Measurements from ENCODE around the gene LRP8. TPM values are rescaled to one million over a fixed set of nuclear protein-coding genes. Genes with fewer than 3 reads are reported as not detected.

LRP8 gene
- total RNA-seq, 6 experiments from 2014 or later, result 0.21 to 1.2 (median 0.56) TPM

GRCh38 chr1:53288790-53289429 is 39.0 kb downstream of the LRP8 start:
- Histone ChIP-seq H3K36me3 (no peaks in the 10 kb centered on the region), H3K4me1 (peaks cover 0 to 5% (median 0%) of the 10 kb centered on the region in 4 donors), H3K27ac (no peak overlapping the region), H3K27me3 (no peaks in the 10 kb centered on the region), H3K4me3 (no peak overlapping the region), H3K9me3 (no peaks in the 10 kb centered on the region)
- DNase-seq, result no peak
- TF ChIP-seq, protein P1, sequence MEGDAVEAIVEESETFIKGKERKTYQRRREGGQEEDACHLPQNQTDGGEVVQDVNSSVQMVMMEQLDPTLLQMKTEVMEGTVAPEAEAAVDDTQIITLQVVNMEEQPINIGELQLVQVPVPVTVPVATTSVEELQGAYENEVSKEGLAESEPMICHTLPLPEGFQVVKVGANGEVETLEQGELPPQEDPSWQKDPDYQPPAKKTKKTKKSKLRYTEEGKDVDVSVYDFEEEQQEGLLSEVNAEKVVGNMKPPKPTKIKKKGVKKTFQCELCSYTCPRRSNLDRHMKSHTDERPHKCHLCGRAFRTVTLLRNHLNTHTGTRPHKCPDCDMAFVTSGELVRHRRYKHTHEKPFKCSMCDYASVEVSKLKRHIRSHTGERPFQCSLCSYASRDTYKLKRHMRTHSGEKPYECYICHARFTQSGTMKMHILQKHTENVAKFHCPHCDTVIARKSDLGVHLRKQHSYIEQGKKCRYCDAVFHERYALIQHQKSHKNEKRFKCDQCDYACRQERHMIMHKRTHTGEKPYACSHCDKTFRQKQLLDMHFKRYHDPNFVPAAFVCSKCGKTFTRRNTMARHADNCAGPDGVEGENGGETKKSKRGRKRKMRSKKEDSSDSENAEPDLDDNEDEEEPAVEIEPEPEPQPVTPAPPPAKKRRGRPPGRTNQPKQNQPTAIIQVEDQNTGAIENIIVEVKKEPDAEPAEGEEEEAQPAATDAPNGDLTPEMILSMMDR (IDR thresholded peaks at IDR 0.05), result no peak
- no peak for TF ChIP-seq POLR2A (IDR thresholded peaks at IDR 0.05)
- intact Hi-C loops (cut with DNase I), result no loop called here
- ATAC-seq, result no peak
- 85% methylated on average over 2 of the region's 7 CpGs for WGBS (ENCODE audit: insufficient coverage, low coverage, low lambda C conversion rate, missing lambda C conversion rate)

GRCh38 chr1:53288002-53288789 is 39.7 kb downstream of the LRP8 start:
- Histone ChIP-seq H3K9me3 (no peaks in the 10 kb centered on the region), H3K27me3 (no peaks in the 10 kb centered on the region), H3K36me3 (no peaks in the 10 kb centered on the region), H3K4me3 (no peak overlapping the region), H3K4me1 (peaks cover 0 to 3% (median 0%) of the 10 kb centered on the region in 4 donors), H3K27ac (no peak overlapping the region)
- ATAC-seq (no peak), DNase-seq (no peak)
- 61% methylated on average over 13 of the region's 18 CpGs for WGBS (ENCODE audit: insufficient coverage, low coverage, low lambda C conversion rate, missing lambda C conversion rate)
- intact Hi-C loops (cut with DNase I), result no loop called here
- TF ChIP-seq POLR2A (IDR thresholded peaks at IDR 0.05), result no peak
- TF ChIP-seq, protein P1 (IDR thresholded peaks at IDR 0.05), result no peak

GRCh38 chr1:53286955-53287354 is 40.9 kb downstream of the LRP8 start:
- intact Hi-C loops (cut with DNase I), result no loop called here
- no peak for ATAC-seq
- no peaks in the 10 kb centered on the region for H3K27me3 ChIP-seq
- DNase-seq, result no peak
- no peaks in the 10 kb centered on the region for H3K9me3 ChIP-seq
- no peak overlapping the region for H3K4me3 ChIP-seq
- H3K36me3 ChIP-seq, result no peaks in the 10 kb centered on the region
- H3K4me1 ChIP-seq, result no peaks in the 10 kb centered on the region
- no peak for TF ChIP-seq POLR2A (IDR thresholded peaks at IDR 0.05)
- TF ChIP-seq, protein P1 (IDR thresholded peaks at IDR 0.05), result no peak
- WGBS (ENCODE audit: insufficient coverage, low coverage, low lambda C conversion rate, missing lambda C conversion rate), result 39% methylated on average over 2 of the region's 4 CpGs
- H3K27ac ChIP-seq, result no peak overlapping the region

DNA sequence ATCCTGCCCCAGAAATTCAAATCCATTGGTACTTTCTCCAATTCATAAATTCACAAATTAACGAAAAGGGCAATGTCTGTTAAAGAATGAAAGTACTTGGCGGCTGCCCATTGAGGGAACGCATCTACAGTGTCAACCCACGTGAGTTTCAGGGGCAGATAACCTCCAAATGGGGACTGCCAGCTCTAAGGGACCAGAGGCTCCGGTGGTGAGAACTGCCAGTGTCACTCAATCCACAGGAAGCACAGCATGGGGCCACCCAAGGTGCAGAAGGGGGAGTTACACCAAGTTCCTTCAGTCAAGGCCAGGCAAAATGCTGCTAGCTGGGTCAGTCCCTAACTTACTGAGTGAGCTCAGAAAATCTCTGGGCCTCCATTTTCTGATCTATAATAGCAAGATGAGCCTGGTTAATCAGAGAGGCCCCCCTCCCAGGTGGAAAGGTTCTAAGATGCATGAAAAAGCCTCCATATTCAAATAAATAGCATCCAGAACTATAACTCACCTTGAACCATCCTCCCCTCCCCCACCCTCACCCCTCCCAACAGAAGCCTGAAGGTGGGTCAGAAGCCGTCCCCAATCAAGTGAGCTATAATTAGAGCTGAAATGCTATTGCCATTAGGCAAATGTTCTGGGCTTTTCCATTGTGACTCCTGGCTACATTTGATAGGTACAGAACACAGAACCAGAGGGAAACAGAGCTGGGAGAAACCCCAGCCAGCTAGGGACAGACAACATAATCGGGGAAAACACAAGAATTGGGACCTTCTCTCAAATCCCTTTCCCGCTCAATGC is 41.7 kb downstream of the LRP8 start:
- WGBS (ENCODE audit: insufficient coverage, low coverage, low lambda C conversion rate, missing lambda C conversion rate), result 45% methylated on average over 6 of the region's 8 CpGs
- intact Hi-C loops (cut with DNase I), result no loop called here
- ATAC-seq, result no peak

More for the DNA sequence above, 41.7 kb downstream of the LRP8 start:
- no peaks in the 10 kb centered on the region for H3K27me3 ChIP-seq
- H3K27ac ChIP-seq, result no peak overlapping the region
- DNase-seq, result no peak
- H3K4me3 ChIP-seq, result no peak overlapping the region
- H3K4me1 ChIP-seq, result no peaks in the 10 kb centered on the region
- no peak for TF ChIP-seq POLR2A (IDR thresholded peaks at IDR 0.05)
- TF ChIP-seq, protein P1 (IDR thresholded peaks at IDR 0.05), result no peak
- no peaks in the 10 kb centered on the region for H3K36me3 ChIP-seq
- no peaks in the 10 kb centered on the region for H3K9me3 ChIP-seq
